Stimulated activated CD4-positive, alpha-beta T cell treated with anti-CD3 and anti-CD28 coated beads, Interleukin-1b, Interleukin-23, amount 100 ng/mL, for 1 hour (primary cell): Measurements from ENCODE around the gene SRRM4.
"Not testable (repeated sequence)": the region's sequence is repeated elsewhere in the genome, so short reads cannot be mapped to it uniquely, and the experiment has no call there.

Experiments used
- DNase-seq, 2 donors: peaks; one replicate each; pipeline ENCODE4 v3.0.0-alpha.2; 2020; ENCODE audit warnings: low read depth in 2 of 2

The SRRM4 gene

GRCh38 chr12:119008691-119009221 is 27.4 kb downstream of the SRRM4 start:
- no peak for DNase-seq

GRCh38 chr12:119011231-119011630 is 29.9 kb downstream of the SRRM4 start:
- no peak for DNase-seq

- no peak for DNase-seq
Observed at GRCh38 chr12:119012179-119012578, 30.8 kb downstream of the SRRM4 start.

DNA sequence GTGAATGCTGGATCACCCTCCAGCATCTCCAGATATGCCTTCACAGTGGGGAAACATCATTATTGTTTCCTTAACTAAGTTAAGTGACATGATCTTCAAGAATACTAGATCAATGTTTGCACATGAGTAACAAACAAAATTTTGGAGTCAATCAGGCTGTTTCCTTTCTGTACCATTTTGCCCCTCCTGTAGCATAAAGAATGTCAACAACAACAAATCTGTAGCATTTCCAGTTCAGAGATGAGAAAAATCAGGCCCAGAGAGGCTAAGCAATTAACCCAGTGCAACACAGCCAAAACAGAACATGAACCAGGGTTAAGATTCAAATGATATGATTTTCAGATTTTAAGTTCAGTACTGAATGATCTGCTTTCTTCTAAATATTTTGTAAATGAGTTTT is 31.7 kb downstream of the SRRM4 start:
- DNase-seq = no peak

DNA sequence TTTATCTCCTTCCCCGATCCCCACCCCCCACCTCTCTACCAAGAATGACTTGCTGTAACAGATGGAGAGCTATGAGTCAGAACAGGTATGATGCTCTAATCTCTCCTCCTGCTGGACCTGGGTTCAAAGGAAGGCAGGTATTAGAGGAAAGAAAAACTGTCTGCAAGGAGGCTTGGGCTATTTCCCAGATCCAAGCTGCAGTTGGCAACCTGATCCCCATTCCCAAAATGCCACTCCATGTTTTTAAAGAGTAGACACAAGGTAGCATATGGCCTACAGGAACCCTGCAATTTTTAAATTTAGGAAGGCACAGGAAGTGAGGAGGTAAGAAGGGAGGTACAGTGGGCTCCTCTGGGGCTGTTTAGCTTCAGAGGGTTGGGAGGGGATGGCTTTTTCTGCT is 33.0 kb downstream of the SRRM4 start:
- DNase-seq = no peak

- no peak for DNase-seq
Observed at GRCh38 chr12:119016715-119017114, 35.4 kb downstream of the SRRM4 start.

DNA sequence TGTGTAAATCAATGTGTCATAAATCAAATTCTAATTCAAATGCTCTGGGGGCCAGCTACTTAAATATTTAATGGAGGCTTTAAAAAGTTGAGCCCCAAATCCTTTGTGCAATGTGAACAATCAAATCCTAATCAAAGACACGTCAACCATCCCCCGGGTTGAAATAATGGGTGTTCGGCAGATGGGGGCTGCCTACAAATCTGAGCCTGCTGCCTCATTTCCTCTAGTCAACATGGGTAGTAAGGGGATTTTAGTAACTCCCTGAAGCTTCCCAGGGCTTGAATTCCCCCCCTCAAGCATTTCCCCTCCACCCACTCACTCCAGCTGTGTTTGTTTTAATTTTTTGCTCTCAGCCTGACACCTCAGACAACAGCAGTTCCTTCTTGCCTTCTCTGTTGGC is 37.8 kb downstream of the SRRM4 start:
- no peak for DNase-seq

- DNase-seq = no peak
Observed at GRCh38 chr12:119020406-119021360, 39.3 kb downstream of the SRRM4 start.

DNA sequence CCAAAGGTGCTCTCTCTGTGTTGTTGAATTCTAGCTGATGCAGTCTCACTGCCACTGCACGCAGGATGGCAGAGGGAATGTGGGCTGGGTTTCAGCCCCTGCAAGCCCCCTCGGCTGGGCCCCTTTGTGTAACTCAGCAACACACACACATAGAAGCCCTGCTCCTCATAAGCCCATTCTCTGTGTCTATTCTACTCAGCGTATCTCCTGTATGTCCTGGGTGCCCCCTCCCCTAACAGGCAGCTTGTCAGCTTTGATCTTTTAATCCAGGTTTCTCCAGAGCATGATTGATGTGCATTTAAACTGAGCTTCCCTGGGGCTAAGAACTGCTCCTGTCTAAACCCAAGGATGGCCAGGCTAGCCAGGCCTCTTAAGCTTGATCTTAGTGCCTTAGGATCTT is 43.0 kb downstream of the SRRM4 start:
- DNase-seq = no peak

GRCh38 chr12:119025786-119026185 is 44.4 kb downstream of the SRRM4 start:
- no peak for DNase-seq

GRCh38 chr12:119033332-119033731 is 52.0 kb downstream of the SRRM4 start:
- not testable (repeated sequence) for DNase-seq

- DNase-seq = no peak
Observed at GRCh38 chr12:119036878-119037825, 55.8 kb downstream of the SRRM4 start.

DNA sequence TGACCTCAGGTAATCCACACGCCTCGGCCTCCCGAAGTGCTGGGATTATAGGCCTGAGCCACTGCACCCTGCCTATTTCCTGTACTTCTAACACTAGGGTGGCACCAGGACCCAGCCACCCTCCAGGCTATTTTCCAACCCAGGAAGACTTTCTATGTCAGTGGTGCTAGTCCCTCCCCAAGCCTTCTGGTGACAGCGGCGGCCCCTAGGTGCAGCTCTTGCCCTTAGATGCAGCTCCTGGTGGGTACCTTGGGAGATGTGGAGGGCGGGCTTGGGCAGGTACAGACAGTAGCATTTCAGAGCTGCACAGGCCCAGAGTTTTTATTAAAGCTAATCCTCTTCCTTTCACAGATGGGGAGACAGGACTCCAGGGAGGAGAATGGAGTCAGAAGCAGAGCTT is 62.8 kb downstream of the SRRM4 start:
- DNase-seq = no peak

GRCh38 chr12:119047641-119048040 is 66.3 kb downstream of the SRRM4 start:
- no peak for DNase-seq

GRCh38 chr12:119050663-119051062 is 69.3 kb downstream of the SRRM4 start:
- DNase-seq = no peak

DNA sequence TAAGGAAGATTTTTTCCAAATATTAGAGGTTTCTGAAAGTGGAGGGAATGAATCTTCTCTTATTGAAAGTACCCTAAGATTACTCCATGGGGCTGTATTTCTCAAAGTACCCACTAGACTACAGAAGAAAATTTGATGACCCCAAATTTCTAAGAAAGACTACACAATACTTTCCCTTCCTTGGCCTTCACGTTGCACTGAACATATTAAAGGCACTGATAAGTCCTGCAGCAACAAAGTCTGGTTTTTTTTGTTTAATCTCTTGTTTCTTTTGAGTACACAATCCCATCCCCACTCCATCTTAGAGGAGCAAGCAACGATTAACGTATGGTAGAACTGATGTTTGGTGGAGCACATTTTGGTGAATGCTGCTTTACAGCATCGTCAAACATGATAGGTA is 70.1 kb downstream of the SRRM4 start:
- no peak for DNase-seq

GRCh38 chr12:119052001-119052400 is 70.7 kb downstream of the SRRM4 start:
- no peak for DNase-seq

GRCh38 chr12:119055977-119056376 is 74.6 kb downstream of the SRRM4 start:
- DNase-seq = no peak

GRCh38 chr12:119060847-119061796 is 79.8 kb downstream of the SRRM4 start:
- DNase-seq = no peak

DNA sequence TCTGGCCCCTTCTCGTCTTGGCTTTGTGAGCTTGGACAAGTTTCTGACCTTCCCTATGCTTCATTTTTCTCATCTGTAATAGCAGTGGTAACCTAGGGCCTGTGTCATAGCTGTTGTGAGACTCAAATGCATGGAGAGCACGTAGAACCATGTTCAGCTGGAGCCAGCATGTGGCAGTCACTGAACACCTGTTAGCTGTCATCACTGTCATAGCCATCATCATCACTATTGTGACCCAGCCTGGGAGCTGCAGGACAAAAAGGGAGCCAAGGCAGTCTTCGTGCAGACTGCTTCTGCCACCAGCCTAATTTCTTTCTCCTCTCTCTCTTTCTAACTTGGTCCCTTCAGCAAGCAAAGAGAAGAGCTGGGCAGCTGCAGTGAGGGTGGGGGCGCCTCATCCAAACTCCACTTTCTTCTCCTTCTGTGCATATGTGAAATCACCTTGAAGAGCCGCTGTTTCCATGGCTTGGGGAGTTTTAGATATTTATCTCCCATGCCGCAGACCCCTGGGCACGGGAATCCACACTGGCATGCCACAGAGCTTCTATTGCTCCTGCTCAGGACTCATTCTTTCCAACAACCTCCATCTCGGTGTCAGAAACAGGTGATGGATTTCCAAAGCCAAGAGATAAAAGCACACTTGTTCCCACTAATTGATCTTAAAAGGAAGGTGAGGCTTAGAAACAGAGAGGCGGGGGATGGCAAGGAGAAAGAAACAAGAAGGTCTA is 87.0 kb downstream of the SRRM4 start:
- no peak for DNase-seq
